HG02884 (cell line): Measurements from ENCODE around the gene TBC1D22A.

ENCODE experiments used
- ATAC-seq: cut with Tn5 transposase; IDR thresholded peaks from one replicate; pipeline ENCODE4 v1.9.1; 2021; ENCODE audit warnings: mild to moderate bottlenecking, moderate library complexity; ENCODE audit not compliant: unreplicated experiment

Gene TBC1D22A

GRCh38 chr22:46871826-46872225, 109.4 kb downstream of the TBC1D22A start:
- ATAC-seq, result no peak

DNA sequence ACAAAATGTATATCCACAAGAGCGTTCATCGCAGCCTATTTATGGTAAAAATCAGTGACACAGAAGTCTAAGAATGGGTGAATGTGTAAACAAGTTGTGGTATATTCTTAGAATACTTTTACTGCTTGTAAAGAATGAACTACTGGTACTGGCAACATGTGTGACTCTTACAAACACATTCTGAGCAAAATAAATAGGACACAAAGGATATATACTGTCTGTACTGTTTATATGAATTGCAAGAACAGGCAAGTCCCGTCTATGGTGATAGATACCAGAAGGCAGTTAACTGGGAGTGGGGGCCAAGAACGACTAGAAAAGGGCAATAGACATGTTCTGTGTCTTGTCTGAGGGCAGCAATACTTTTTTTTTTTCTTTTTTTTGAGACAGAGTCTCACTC, 112.6 kb downstream of the TBC1D22A start:
- ATAC-seq, result no peak

- no peak for ATAC-seq
Observed at GRCh38 chr22:46876357-46876934, 114.0 kb downstream of the TBC1D22A start.

GRCh38 chr22:46878191-46878948, 115.9 kb downstream of the TBC1D22A start:
- no peak for ATAC-seq

- no peak for ATAC-seq
Observed at GRCh38 chr22:46879083-46879482, 116.6 kb downstream of the TBC1D22A start.

DNA sequence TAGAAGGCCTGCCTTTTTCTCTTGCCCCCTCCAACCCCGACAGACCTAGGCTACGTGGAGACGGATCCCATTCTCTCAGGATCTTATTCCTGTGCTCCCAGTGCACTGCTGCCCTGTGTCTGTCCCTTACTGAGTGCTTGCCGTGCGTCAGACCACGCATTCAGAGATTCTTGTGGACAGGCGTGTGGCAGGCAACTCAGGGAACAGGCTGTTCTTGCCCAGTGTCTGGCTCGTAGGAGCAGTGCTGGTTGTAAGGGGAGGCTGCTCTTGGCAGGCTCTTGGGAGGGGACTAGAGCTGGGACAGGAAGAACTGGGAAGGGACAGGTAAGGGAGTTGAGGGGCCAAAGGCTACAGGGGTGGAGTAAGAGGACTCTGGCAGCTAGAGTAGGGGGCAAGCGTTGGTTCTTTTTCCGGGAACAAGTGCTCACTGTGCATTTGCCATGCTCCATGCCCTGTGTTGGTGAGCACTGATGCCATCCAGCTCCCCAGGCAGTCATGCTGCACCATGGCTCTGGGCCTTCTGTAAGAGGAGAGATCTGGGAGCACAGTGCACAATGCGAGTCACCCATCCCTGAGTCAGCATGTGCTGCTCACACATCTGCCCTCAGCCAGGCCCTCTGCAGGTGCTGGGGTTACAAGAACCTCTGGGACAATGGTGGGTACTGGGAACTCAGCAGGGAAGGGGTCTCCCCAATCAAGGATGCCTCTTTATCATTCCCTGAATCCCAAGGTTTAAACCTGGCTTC, 119.1 kb downstream of the TBC1D22A start:
- no peak for ATAC-seq

GRCh38 chr22:46883092-46883910, 120.9 kb downstream of the TBC1D22A start:
- no peak for ATAC-seq

DNA sequence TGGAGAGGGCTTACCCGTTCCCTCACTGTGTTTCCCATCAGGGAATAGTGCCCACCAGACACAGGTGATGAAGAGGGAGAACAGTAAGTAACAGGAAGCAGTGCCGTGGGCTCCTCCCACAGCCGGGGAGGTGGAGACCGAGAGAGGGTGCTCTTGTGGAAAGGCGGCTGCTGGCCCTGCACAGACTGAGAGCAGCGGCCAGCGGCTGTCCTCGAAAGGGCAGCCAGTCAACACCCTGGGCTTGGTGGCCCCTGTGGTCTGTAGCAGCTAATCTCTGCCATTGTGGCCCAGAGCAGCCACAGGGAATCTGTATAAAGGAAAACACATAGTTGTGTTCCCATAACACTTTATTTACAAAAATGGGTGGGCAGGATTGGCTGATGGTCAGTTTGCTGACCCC, 121.9 kb downstream of the TBC1D22A start:
- ATAC-seq, result no peak

GRCh38 chr22:46887978-46888377, 125.5 kb downstream of the TBC1D22A start:
- ATAC-seq, result no peak

DNA sequence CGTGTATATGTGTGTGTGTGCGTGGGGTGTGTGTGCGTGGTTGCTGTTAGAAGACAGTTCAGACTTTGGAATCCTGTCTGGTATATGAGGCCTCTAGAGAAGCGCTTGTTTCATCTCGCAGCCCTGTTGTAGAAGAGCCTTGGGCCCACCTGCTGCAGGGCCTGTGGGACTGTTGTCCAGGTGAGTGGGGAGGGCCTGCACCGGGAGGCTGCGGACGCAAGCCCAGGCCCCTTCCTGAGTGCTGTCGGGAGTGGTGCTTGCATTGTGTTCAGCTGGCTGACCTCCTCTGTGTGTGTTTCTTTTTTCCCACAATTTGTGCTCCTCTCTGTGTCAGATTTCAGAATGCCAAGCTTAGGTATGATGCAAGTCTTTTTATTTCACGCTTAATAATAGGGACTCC, 128.4 kb downstream of the TBC1D22A start:
- no peak for ATAC-seq

DNA sequence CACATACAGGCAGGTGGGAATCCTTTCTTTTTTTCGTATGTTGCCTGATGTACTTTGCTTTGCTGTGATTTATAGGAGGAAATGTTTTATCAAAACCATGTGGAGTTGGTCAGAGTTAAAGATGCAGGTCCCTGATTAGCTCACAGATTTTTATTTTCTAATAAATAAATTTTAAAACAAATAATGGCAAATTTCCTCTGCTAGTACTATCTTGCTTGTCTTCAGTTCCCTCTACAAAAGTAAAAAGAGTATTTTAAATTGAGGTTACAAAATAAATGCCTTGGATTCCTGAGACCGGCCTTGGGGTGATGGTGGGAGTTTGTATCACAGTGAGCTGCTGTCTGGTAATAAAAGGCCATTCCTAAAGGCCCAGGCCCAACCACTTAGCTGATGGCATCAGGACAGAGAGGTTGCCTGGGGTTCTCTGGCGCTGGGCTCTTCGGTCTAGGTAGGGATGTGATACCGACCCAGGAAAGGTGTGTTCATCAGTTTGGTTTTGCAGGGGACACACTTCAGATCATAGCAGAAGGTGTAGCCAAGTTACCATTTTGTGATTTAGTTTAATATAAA, 129.0 kb downstream of the TBC1D22A start:
- no peak for ATAC-seq

DNA sequence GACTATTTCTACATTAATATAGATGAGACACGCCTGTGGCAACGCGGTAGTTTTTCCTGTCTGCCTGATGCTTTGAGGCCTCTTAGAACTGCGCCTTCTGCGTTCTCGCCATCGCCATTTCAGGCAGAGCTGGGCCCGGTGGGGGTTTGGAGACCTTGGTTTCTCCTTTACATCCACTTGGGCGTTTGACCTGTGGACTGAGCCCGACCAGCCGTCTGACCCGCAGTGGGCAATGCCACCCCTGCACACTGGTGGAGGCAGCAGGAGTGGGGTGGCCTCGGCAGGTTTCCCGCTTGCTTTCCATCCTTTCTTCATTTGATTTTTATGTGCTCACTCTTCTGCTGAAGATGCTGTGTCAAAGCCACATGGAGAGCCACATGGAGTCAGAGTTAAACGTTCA, 130.4 kb downstream of the TBC1D22A start:
- ATAC-seq, result no peak

GRCh38 chr22:46893281-46894020, 131.0 kb downstream of the TBC1D22A start:
- no peak for ATAC-seq

GRCh38 chr22:46894081-46894671, 131.7 kb downstream of the TBC1D22A start:
- no peak for ATAC-seq

GRCh38 chr22:46894851-46895640, 132.6 kb downstream of the TBC1D22A start:
- no peak for ATAC-seq

DNA sequence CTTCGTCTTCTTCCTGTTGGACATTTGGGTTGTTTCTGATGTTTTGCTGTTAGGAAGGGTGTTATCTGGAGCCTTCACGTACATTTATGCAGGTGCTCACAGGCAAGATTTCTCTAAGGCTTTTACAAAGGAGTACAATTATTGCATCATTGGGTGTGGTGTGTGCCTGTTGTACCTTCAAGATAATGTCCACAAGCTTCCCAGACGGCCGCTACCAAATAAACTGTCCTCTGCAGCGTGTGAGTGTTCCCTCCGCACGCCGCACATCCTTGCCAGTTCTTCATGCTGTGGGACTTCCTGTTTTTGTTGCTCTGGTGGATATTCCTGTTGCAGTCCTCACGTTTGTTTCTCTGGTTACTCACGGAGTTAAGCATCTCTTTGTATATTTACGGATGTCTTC, 133.3 kb downstream of the TBC1D22A start:
- no peak for ATAC-seq

GRCh38 chr22:46896166-46896565, 133.7 kb downstream of the TBC1D22A start:
- ATAC-seq, result no peak

GRCh38 chr22:46896568-46897245, 134.3 kb downstream of the TBC1D22A start:
- no peak for ATAC-seq
